ENCODE data around the gene OR51V1. TPM values are rescaled to one million over a fixed set of nuclear protein-coding genes. Genes with fewer than 3 reads are reported as not detected.

The OR51V1 gene
- total RNA-seq, 1 donor from 2014 or later = not detected

DNA sequence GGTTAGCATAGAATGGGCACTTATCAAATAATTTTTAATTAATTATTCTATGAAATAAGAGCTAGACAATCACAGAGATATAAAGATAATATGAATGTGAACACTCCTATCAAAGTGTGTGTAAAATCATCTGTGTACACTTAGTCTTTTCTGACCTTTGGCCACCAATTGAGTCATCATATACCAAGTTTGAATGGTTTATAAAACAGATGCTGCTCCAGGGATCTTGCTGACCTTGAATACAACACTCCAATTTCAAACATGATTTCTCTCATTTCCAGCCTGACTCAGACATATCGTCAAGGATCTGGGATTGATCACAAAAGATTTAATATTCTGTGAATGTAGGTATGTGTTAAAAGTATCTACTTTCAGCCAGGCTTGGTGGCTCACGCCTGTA lies 2.9 kb upstream of the OR51V1 start:
- Histone ChIP-seq H3K36me3 (no peaks in the 10 kb centered on the region), H3K9me3 (no peaks in the 10 kb centered on the region), H3K27me3 (no peaks in the 10 kb centered on the region), H3K27ac (no peak overlapping the region), H3K4me3 (no peak overlapping the region), H3K4me1 (no peaks in the 10 kb centered on the region)
- no peak for TF ChIP-seq CTCF (IDR thresholded peaks at IDR 0.05)
- intact Hi-C loops (cut with DNase I) = no loop called here
- ATAC-seq (no peak), DNase-seq (no peak)

DNA sequence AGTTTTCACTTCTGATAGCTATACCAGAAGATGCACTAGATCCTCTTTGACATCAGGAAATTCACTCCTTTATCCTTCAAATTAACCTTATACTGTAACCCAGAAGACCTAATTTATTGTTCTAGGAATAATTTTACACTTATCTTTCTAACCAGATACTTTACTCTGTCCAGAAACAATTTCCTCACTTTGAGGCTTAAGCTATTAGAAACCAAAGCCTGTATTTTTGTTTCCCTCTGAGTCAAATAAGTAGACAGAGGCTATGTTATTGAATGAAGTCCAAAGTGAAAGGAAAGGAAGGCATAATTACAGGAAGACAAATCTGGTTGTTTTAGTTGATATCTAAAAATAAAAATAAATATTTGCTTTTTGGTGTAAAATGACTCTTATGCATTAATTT lies 2.2 kb downstream of the OR51V1 start:
- intact Hi-C loops (cut with DNase I) = no loop called here
- H3K36me3 ChIP-seq = no peaks in the 10 kb centered on the region
- DNase-seq (no peak), ATAC-seq (no peak)
- no peaks in the 10 kb centered on the region for H3K9me3 ChIP-seq
- H3K4me3 ChIP-seq = no peak overlapping the region
- no peaks in the 10 kb centered on the region for H3K27me3 ChIP-seq
- no peak for TF ChIP-seq CTCF (IDR thresholded peaks at IDR 0.05)
- no peaks in the 10 kb centered on the region for H3K4me1 ChIP-seq
- no peak overlapping the region for H3K27ac ChIP-seq

DNA sequence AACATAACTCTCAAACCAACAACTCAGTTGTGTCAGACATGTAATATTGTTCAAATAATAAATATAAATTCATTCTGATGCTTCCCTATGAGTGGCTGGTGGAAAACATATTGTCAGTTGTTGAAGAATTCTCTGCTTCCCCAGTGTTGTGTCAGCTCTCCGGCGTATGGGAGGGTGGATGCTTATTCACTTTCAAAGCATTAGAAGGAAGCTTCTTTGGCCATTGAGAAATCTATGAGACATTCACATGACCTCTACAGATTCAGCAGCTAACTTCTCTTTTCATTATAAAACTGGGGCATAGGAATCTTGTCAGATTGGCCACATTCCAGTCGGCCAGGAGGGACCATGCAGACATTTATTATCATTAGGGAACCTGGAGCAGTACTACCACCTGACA lies 2.9 kb downstream of the OR51V1 start:
- Histone ChIP-seq H3K9me3 (no peaks in the 10 kb centered on the region), H3K4me1 (no peaks in the 10 kb centered on the region), H3K4me3 (no peak overlapping the region), H3K27ac (no peak overlapping the region), H3K27me3 (no peaks in the 10 kb centered on the region), H3K36me3 (no peaks in the 10 kb centered on the region)
- intact Hi-C loops (cut with DNase I) = no loop called here
- peak; percentile 81 for ATAC-seq
- no peak for DNase-seq
- no peak for TF ChIP-seq CTCF (IDR thresholded peaks at IDR 0.05)

GRCh38 chr11:5196731-5197130 lies 3.8 kb downstream of the OR51V1 start:
- intact Hi-C loops (cut with DNase I) = no loop called here

GRCh38 chr11:5196067-5196466 lies 4.4 kb downstream of the OR51V1 start:
- no peak for TF ChIP-seq CTCF (IDR thresholded peaks at IDR 0.05)
- DNase-seq = no peak
- H3K27ac ChIP-seq = no peak overlapping the region
- H3K27me3 ChIP-seq = no peaks in the 10 kb centered on the region
- ATAC-seq = no peak
- H3K9me3 ChIP-seq = no peaks in the 10 kb centered on the region
- no peak overlapping the region for H3K4me3 ChIP-seq
- H3K36me3 ChIP-seq = no peaks in the 10 kb centered on the region
- intact Hi-C loops (cut with DNase I) = no loop called here
- H3K4me1 ChIP-seq = no peaks in the 10 kb centered on the region

More at GRCh38 chr11:5196731-5197130, 3.8 kb downstream of the OR51V1 start:
- ATAC-seq = no peak
- Histone ChIP-seq H3K27ac (no peak overlapping the region), H3K36me3 (no peaks in the 10 kb centered on the region), H3K4me1 (no peaks in the 10 kb centered on the region), H3K9me3 (no peaks in the 10 kb centered on the region), H3K4me3 (no peak overlapping the region), H3K27me3 (no peaks in the 10 kb centered on the region)
- DNase-seq = no peak
- no peak for TF ChIP-seq CTCF (IDR thresholded peaks at IDR 0.05)

DNA sequence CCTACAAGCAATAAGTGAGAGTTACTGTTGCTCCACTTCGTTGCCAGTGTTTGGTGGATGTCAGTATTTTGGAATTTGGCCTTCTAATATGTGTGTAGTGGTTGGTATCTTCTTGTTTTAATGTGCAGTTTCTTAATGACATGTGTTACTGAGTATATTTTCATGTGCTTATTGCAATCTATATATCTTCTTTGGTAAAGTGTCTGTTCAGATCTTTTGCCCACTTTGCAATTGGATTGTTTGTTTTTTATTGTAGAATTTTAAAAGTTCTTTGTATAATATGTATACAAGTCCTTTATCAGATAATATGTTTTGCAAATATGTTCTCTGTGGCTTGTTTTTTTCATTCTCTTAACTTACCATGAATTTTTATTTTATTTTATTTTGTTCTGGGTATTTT lies 7.7 kb downstream of the OR51V1 start:
- DNase-seq (no peak), ATAC-seq (no peak)
- Histone ChIP-seq H3K36me3 (no peaks in the 10 kb centered on the region), H3K27ac (no peak overlapping the region), H3K27me3 (no peaks in the 10 kb centered on the region), H3K4me1 (no peaks in the 10 kb centered on the region), H3K9me3 (no peaks in the 10 kb centered on the region), H3K4me3 (no peak overlapping the region)
- TF ChIP-seq CTCF (IDR thresholded peaks at IDR 0.05) = no peak
- intact Hi-C loops (cut with DNase I) = no loop called here
